ENCODE results near the gene SULT1C2.
"Not testable (repeated sequence)": the region's sequence is repeated elsewhere in the genome, so short reads cannot be mapped to it uniquely, and the experiment has no call there.

SULT1C2 gene

GRCh38 chr2:108288534-108289106 lies at the start of gene SULT1C2:
Gene SULT1C2, plus strand, starts transcription at chr2:108288895. Its CDS starts 4,773 bp downstream, at chr2:108293668.
- DNase-seq: no peak

DNA sequence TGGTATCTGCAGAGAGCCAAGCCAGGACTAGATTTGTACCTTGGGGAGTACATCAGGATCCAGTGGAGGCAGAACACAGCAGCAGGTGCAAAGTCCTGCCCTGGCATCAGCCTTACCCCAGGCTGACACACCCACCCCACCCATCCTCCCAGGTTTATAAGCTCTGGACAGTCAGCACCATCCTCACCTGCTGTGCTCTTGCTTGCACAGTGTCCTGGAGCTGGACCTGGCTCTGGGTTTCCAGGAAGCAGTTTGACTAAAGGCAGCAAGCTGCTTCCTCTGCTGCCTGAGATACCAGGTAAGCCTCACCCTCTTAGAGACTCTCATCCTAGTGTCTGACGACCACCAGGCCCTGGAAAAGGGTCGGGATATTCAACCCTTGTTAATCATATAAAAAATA lies 48.9 kb upstream of the SULT1C2 start, which contains the start of gene SULT1C3:
Gene SULT1C3, plus strand, starts transcription at position 183 of the 400 bp plus-strand sequence. CDS start 7,227 bp downstream, outside the sequence.
- DNase-seq: no peak

DNA sequence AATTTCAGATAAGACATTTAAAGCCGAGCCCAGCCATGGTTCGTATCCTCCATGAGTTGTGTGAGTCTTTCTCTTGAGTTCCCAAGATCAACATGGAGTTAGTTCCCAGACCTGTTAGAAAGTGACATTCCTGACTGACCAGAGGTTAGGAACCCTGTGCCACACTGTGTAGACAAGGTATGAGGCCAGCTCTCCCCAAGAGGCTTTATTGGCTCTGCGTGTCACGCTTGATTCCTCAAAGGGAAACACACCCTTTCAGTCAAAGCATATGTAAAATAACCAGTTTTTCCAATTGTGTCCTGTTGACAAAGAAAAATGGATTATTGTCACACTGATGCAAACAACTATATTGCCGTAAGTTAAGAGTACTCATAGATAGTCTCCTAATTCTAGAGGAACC lies 47.7 kb upstream of the SULT1C2 start:
- DNase-seq: no peak

DNA sequence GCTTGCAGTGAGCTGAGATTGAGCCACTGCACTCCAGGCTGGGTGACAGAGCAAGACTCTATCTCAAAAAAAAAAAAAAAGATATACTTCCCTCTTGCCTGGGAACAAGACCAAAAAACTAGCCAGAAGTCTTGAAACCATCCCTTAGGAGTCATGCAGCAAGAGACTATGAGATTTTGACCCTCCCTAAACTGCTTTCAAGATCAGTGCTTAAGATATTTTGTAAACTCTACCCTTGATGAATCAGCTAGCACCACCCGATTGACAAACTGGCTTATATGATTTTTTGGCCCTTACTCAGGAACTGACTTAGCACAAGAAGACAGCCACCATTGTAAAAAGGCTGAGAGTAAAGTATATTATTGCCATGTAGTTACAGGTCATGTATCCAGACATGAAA lies 45.1 kb upstream of the SULT1C2 start:
- DNase-seq: no peak

GRCh38 chr2:108244667-108245414 lies 43.9 kb upstream of the SULT1C2 start:
- DNase-seq: no peak

DNA sequence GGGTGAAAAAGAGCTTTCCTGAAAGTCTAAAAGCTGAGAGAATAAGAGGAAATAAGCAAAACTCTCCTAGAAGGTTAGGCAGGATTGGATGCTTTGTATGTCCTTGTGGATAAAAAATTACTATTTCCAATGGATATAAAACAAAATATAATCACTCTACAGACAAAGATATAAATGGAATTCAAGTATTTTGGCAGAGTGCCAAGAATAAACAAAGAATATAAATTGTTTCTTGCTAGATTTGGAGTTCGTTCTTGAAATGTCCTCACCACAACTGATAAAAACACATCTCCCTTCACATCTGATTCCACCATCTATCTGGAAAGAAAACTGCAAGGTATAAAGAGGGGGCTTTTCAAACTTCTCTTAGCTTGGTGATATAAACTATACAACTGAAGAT lies 35.6 kb upstream of the SULT1C2 start:
- no peak for DNase-seq

GRCh38 chr2:108257757-108258331 lies 30.9 kb upstream of the SULT1C2 start:
- no peak for DNase-seq

DNA sequence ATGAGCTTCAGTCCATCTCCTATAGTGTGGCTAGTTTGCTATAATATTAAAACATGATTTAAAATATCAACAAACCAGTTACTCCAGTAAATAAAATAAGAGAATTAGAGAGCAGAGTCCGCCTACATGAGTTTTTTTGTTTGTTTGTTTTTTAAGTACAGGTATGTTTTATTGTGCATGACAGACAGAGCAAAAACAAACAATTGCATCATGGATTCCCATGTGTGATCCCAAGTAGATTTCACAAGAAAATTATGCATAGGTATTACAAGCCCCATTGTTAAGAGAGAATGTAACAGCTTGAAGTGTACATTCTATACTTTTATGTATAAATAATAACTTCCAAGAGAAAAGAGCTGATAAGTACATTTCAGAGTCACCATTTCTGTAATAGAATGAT lies 27.9 kb upstream of the SULT1C2 start:
- DNase-seq: no peak

GRCh38 chr2:108262036-108262435 lies 26.7 kb upstream of the SULT1C2 start:
- DNase-seq: no peak

DNA sequence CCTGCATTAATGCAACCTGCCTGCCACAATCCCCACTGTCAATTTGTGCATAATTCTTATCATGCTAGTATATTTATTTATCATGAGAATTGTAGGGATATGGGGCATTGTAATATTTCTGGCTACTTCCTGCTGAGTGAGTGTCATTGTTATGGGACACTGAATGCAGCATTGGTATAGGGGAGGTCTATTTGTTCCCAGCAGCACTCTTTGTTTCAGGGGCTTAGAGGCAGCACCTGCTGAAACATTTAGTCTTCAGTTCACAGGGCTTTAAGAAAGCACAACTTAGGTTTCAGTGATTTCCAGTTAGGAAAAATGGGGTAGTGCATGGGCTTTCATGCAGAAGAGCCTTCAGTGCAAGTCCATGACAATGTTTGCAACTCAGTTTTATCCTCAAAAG lies 25.3 kb upstream of the SULT1C2 start:
- no peak for DNase-seq

DNA sequence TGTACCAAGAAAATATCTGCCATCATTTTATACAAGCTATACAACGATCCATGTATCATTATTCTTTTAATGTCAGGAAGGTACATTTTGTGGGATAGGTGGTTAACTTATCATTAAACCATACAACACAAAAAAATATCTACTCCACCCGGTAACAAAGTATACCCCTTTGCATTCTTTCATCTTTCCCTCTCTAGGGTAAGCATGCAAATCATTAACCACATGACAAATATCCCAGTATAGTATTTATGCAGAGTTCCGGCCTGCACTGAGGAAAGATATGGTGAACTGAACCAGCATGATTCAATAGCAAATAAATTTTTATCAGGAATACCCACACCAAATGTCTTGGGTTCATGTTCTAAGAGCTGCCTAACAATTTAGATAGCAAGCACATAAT lies 22.5 kb upstream of the SULT1C2 start:
- DNase-seq: no peak

GRCh38 chr2:108267101-108267500 lies 21.6 kb upstream of the SULT1C2 start:
- DNase-seq: no peak

DNA sequence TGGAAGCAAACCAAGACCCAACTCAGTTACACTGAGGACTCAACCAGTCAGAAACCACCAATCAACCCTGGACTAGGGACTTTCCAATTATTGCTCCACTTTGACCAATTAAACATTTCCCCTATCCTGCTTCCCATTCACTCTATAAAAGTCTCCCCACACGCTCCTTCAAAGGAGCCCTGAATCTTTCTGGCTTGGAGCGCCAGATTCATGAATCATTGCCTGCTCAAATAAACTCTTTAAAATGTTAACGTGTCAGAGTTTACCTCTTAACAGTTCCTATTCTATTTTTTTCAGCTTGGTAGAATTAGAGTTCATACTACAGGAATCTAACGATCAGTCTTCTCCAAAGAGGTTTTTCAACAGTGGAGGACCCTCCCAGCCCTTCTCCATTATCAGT lies 20.7 kb upstream of the SULT1C2 start:
- DNase-seq: no peak

DNA sequence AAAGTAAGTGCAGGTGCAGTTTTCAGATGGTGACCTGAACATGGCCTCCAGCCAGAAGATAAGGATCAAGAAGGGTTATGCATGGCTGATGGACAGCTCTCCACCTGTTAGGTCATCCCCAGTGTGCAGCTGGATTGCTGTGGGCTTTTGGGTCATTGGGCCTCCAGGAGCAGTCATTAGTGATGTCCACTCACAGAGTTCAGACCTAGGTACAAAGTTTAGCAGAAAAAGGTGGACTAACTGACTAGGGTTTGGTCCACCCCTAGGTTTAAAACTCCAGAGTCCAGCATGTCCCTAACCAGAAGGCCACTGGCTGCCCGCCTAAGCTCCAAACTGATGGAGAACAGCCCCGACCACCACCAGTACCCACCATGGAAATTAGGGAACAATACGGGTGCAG lies 18.3 kb upstream of the SULT1C2 start:
- no peak for DNase-seq

GRCh38 chr2:108270768-108271506 lies 17.8 kb upstream of the SULT1C2 start:
- DNase-seq: no peak

GRCh38 chr2:108271691-108272253 lies 16.9 kb upstream of the SULT1C2 start:
- DNase-seq: no peak

DNA sequence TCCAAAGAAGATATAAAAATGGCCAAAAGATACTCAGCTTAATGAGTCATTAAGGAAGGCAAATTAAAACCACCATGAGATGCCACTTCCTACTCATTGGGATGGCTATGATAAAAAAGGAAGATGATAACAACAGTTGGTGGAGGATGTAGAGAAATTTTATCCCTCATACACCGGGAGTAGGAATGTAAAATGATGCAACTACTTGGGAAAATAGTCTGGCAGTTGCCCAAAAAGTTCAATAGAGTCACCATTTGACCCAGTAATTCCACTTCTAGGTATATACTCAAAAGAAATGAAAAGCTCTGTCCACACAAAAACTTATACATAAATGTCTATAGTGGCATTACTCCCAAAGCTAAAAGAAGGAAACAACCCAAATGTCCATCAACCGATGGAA lies 10.1 kb upstream of the SULT1C2 start:
- DNase-seq: no peak

GRCh38 chr2:108279468-108279867 lies 9.2 kb upstream of the SULT1C2 start:
- DNase-seq: no peak

- no peak for DNase-seq
Measured at GRCh38 chr2:108280466-108280865, 8.2 kb upstream of the SULT1C2 start.

GRCh38 chr2:108284566-108284965 lies 4.1 kb upstream of the SULT1C2 start:
- DNase-seq: not testable (repeated sequence)

DNA sequence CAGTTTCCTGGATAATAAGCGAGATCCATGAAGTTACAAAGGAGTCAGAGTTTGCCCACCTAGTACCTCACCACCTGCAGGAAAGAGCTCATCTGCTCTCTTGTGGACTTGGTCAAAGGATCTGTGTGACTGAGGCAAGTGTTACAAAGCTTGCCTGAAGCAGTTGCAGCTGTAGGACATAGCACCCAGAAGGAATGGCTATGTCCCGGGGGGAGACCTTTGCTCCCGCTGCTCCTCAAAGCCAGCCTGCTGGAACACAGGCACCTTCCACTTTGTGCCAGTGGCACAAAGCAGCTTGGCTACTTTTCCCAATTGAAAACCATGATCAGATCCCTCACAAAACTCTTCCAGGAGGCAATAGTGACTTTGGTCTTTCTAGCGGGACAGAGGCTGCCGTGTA lies 3.1 kb upstream of the SULT1C2 start:
- DNase-seq: no peak

- DNase-seq: no peak
Measured at GRCh38 chr2:108287169-108287568, 1.5 kb upstream of the SULT1C2 start.

DNA sequence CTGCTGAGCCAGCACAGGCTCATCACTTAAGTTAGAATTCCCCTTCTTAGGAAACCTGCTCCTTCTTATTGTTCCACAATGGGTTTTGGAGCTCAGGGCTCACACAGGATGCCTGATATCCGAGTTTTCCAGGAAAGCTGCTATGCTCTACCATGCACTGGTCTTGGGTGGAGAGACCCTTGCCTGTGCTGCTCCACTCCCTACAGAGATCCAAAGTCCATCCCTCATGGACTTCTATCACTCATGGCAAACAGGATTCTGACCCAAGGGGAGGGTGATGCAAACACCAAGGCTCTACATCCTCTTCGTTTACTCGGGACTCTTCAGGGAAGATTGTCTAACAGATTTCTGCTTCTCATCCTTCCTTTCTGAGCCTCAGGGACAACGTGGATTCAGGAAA lies 5.2 kb downstream of the SULT1C2 start:
- DNase-seq: no peak

Measured in activated T-cell treated with anti-CD3 and anti-CD28 coated beads for 4 hours (primary cell).